ENCODE results near the gene COL26A1.

Gene COL26A1

DNA sequence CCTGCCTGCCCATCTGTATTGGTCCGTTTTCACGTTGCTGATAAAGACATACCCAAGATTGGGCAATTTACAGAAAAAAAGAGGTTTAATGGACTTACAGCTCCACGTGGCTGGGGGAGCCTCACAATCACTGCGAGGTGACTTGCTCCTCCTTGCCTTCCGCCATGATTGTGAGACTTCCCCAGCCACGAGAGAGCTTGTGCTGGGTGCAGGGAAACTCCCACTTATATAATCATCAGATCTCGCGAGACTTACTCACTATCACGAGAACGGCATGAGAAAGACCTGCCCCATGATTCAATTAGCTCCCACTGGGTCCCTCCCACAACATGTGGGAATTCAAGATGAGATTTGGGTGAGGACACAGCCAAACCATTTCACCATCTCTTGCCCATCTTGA is 154.6 kb downstream of the COL26A1 start:
- no peak overlapping the region for H3K27ac ChIP-seq
- no peak for TF ChIP-seq ZFX (IDR thresholded peaks at IDR 0.05; ENCODE audit: borderline replicate concordance)
- TF ChIP-seq, protein P1, sequence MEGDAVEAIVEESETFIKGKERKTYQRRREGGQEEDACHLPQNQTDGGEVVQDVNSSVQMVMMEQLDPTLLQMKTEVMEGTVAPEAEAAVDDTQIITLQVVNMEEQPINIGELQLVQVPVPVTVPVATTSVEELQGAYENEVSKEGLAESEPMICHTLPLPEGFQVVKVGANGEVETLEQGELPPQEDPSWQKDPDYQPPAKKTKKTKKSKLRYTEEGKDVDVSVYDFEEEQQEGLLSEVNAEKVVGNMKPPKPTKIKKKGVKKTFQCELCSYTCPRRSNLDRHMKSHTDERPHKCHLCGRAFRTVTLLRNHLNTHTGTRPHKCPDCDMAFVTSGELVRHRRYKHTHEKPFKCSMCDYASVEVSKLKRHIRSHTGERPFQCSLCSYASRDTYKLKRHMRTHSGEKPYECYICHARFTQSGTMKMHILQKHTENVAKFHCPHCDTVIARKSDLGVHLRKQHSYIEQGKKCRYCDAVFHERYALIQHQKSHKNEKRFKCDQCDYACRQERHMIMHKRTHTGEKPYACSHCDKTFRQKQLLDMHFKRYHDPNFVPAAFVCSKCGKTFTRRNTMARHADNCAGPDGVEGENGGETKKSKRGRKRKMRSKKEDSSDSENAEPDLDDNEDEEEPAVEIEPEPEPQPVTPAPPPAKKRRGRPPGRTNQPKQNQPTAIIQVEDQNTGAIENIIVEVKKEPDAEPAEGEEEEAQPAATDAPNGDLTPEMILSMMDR (IDR thresholded peaks at IDR 0.05), result no peak

DNA sequence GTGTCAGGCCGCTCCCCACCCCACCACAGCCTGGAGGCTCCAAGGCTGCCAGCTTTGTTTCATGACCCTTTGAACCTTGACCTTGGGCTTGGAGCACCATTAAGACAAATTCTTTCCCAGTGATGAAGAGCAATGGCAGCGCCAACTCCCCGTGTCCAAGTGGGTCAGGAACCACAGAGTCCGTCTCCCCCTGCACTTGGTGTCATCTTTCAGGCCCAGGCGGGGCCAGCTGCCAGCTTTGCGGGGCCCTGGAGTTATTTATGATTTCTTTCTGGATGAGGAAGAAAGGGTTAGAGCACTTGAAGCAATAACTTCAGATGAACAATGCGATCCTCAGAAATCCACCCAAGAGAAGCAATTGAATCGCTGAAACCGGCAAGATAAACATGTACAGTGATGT is 155.7 kb downstream of the COL26A1 start:
- no peak overlapping the region for H3K27ac ChIP-seq
- TF ChIP-seq ZFX (IDR thresholded peaks at IDR 0.05; ENCODE audit: borderline replicate concordance), result no peak
- TF ChIP-seq, protein P1 (IDR thresholded peaks at IDR 0.05), result no peak

DNA sequence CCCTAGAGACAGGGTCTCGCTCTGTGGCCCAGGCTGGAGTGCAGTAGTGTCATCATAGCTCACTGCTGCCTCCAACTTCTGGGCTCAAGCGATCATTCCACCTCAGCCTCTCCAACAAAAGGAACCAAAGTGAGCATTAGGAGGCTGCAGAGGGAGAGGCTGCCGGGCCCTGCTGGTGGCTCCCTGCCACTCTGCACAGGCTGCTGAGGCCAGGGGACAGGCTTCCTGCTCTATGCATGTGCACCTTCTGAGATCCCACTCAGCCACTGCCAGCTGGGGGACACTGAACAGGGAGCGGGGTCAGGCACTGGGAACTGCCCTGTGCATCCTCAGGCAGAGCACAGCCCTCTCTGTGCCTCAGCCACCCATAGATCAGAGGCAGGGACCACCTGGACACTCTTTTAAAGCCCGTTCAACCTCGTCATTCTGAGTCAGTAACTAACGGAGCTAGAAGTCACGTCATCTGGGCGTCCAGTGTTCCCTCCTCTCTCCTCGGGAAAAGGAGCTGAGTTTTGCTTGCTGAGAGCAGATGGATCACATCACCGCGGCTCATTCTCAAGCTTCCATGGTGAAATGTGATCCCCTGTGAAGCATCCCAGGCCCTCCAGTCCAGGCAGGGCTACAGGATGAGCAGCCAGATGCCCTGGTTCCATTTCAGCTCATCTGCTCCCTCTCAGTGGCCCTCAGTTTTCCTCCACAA is 156.8 kb downstream of the COL26A1 start:
- TF ChIP-seq ZFX (IDR thresholded peaks at IDR 0.05; ENCODE audit: borderline replicate concordance), result no peak
- TF ChIP-seq, protein P1 (IDR thresholded peaks at IDR 0.05), result no peak
- no peak overlapping the region for H3K27ac ChIP-seq

DNA sequence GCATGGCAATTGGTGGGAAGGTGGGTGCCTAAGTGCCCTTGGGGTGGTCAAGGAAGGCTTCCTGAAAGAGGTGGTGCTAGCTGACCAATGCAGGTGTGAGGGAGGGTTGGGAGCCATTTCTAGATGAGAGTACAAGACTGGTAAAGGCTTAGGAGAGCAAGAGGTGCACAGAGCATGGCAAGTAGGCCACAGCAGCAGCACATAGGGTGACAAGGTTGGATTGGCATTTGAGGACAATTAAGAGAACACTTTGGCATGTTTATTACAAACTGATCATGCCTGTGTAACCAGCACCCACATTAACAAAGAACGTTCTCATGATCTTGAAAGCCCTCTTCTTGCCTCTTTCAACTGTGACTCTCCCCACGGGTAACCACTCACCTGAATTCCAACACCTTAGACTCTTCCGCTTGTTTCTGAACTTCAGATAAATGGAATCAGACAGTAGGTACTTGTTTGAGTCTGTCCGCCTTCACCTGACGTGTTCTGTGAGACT is 158.8 kb downstream of the COL26A1 start:
- TF ChIP-seq, protein P1 (IDR thresholded peaks at IDR 0.05), result no peak
- no peak for TF ChIP-seq ZFX (IDR thresholded peaks at IDR 0.05; ENCODE audit: borderline replicate concordance)
- H3K27ac ChIP-seq, result no peak overlapping the region

DNA sequence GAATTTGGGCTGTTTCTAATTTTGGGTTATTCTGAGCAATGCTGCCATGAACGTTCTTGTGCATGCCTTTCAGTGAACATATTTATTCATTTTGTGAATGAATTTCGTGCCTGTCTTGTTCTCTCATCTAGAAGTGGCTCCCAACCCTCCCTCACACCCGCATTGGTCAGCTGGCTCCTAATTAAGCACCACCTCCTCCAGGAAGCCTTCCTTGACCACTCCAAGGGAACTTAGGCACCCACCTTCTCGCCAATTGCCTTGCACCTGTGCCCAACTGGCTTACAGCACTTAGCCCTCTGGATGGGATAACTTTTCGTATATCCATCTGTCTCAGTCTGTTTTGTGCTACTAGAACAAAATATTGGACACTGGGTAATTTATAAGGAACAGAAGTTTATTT is 159.3 kb downstream of the COL26A1 start:
- H3K27ac ChIP-seq, result no peak overlapping the region
- no peak for TF ChIP-seq ZFX (IDR thresholded peaks at IDR 0.05; ENCODE audit: borderline replicate concordance)
- TF ChIP-seq, protein P1 (IDR thresholded peaks at IDR 0.05), result no peak

DNA sequence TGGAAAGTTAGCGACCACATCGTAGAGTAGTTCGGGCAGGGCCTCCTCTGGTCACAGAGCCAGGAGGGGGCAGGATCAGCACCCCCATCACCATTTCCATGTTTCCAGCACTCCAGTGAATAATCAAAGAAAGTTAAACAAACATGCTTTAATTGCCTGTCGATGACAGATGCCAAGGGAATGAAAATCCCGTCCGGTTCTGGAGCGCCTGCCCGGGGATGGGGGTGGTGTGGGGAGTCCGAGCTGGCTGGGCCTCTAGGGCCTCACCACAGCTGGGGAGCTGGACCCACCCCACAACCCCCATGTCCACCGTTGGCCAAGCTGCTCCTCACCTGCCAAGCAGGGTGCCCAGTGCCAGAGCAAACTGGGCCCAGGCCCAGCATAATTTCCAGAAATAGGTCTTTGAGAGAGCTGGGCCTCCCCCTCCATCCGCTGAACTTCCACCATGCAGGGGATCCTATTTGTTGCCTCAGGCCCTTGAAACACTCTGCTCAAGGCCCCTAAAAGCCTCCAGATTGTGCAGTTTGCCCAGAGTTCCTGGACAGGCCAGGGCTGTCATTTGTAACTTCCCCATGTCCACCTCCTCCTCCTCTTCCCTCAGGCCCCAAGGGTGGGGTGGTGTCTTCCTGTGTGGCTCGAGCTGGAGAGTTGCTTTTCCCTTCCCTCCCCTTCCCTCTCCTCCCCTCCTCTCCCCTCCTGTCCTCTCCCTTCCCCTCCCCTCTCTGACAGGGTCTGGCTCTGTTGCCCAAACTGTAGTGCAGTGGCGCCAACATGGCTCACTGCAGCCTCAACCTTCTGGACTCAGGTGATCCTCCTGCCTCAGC is 165.4 kb downstream of the COL26A1 start:
- TF ChIP-seq, protein P1 (IDR thresholded peaks at IDR 0.05), result no peak
- no peak for TF ChIP-seq ZFX (IDR thresholded peaks at IDR 0.05; ENCODE audit: borderline replicate concordance)
- H3K27ac ChIP-seq, result no peak overlapping the region

DNA sequence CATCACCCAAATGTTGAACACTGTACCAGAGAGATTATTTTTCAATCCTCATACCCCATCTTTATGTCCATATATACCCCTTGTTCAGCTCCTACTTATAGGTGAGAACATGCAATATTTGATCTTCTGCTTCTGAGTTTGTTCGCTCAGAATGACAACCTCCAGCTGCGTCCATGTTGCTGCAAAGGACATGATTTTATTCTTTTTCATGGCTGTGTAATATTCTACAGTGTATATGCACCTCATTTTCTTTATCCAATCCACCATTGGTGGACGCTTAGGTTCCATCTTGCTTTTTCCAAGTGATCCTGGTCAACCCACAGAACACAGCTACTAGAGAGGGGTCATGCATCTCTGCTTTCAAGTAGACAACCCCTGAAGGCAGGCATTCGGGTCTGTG is 166.9 kb downstream of the COL26A1 start:
- TF ChIP-seq ZFX (IDR thresholded peaks at IDR 0.05; ENCODE audit: borderline replicate concordance), result no peak
- TF ChIP-seq, protein P1 (IDR thresholded peaks at IDR 0.05), result no peak

More for the DNA sequence above, 166.9 kb downstream of the COL26A1 start:
- H3K27ac ChIP-seq, result no peak overlapping the region
